Measurements from ENCODE around the gene SKI.

DNA sequence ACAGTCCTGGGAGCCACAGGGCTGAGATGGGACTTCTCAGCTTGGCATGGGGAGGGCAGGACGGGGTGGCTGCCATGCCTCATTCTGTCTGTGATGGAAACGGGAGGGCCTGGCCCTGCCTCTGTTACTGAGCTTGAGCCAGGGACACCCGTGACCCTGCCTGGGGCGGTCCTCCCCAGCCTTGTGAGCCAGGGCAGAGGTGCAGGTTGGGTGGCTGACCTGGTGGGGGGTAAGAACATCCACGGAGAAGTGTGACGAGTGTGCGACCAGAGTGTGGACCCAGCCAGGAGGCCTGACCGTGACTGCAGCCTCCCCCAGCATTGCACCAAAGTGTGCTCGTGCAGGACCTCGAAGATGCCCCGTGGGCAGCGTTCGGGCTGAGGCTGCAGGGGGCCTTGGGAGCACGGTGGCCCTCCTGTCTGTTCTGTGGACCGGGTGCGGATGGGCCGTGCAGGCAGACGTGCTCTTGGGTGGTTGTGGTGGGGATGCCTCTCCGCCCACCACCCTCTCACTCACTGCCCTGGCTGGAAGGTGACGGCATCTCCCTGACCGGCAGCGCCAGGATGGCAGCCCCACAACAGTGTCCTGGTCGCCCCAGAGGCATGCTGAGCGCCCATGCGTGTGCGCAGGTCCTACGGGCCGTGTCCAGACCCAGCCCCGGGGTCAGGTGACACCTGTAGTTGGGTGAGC lies 45.4 kb downstream of the SKI start:
- TF ChIP-seq, protein P1, sequence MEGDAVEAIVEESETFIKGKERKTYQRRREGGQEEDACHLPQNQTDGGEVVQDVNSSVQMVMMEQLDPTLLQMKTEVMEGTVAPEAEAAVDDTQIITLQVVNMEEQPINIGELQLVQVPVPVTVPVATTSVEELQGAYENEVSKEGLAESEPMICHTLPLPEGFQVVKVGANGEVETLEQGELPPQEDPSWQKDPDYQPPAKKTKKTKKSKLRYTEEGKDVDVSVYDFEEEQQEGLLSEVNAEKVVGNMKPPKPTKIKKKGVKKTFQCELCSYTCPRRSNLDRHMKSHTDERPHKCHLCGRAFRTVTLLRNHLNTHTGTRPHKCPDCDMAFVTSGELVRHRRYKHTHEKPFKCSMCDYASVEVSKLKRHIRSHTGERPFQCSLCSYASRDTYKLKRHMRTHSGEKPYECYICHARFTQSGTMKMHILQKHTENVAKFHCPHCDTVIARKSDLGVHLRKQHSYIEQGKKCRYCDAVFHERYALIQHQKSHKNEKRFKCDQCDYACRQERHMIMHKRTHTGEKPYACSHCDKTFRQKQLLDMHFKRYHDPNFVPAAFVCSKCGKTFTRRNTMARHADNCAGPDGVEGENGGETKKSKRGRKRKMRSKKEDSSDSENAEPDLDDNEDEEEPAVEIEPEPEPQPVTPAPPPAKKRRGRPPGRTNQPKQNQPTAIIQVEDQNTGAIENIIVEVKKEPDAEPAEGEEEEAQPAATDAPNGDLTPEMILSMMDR (IDR thresholded peaks at IDR 0.05): no peak
- TF ChIP-seq POLR2AphosphoS5 (IDR thresholded peaks at IDR 0.05): no peak

Data from breast epithelium (tissue), 3 donors.